ENCODE measurements around the gene RIPK3.
"Not testable (repeated sequence)": the region's sequence is repeated elsewhere in the genome, so short reads cannot be mapped to it uniquely, and the experiment has no call there.

Gene RIPK3

GRCh38 chr14:24376448-24377070 is 36.8 kb upstream of the RIPK3 start:
- H3K4me1 Mint-ChIP-seq = no peaks in the 10 kb centered on the region
- H3K4me3 Mint-ChIP-seq = no peak overlapping the region
- H3K36me3 Mint-ChIP-seq = no peaks in the 10 kb centered on the region
- DNase-seq (ENCODE audit: low spot score in 2 of 2) (no peak), ATAC-seq (no peak)
- no peak overlapping the region for H3K27ac Mint-ChIP-seq
- H3K9me3 Mint-ChIP-seq = no peaks in the 10 kb centered on the region

DNA sequence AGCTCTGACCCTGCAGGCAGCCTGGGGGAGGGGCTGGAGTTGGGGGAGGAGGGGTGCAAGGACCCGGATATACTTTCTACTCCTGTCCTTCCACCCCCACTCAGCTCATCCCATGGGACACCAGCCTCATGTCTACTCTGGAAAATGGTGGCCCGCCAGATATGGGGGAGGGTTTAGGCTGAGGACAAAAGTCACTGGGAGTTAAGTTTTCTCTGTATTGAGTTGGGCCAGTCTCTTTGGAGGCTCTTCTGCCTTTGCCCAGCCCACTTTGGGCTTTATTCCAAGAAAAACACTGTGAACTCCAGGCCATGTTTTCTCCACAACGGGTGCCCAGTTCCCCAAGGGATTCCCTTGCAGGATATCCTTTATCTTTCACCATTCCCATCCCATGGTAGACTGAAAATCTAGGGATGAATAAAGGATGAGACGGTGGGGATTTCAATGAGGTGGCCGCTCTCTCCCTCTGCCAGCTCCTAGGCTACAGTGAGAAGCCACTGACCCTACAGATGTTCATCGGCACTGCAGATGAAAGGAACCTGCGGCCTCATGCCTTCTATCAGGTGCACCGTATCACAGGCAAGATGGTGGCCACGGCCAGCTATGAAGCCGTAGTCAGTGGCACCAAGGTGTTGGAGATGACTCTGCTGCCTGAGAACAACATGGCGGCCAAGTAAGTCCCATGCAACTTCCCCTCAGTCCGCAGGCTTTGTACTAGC is 33.1 kb upstream of the RIPK3 start:
- ATAC-seq = no peak

DNA sequence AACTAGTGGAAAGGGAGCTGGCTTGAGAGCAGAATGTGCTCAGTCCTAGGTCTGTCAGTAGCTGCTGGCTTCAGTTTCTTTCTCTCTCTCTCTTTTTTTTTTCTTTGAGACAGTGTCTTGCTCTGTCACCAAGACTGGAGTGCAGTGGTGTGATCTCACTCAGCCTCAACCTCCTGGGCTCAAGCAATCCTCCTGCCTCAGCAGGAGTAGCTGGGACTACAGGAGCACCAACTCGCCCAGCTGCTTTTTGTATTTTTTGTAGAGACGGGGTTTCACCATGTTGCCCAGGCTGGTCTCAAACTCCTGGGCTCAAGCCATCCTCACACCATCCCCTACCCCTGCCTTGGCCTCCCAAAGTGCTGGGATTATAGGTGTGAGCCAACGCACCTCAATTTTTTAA is 31.8 kb upstream of the RIPK3 start:
- not testable (repeated sequence) for H3K27ac Mint-ChIP-seq, H3K9me3 Mint-ChIP-seq, H3K4me3 Mint-ChIP-seq

More for the DNA sequence above, 33.1 kb upstream of the RIPK3 start:
- H3K9me3 Mint-ChIP-seq = no peaks in the 10 kb centered on the region
- peaks cover 6% of the 10 kb centered on the region for H3K4me1 Mint-ChIP-seq
- H3K4me3 Mint-ChIP-seq = no peak overlapping the region
- no peaks in the 10 kb centered on the region for H3K36me3 Mint-ChIP-seq
- no peak overlapping the region for H3K27ac Mint-ChIP-seq
- DNase-seq (ENCODE audit: low spot score in 2 of 2) = no peak

GRCh38 chr14:24370748-24371147 is 31.0 kb upstream of the RIPK3 start:
- Mint-ChIP-seq H3K27ac (no peak overlapping the region), H3K9me3 (no peaks in the 10 kb centered on the region)
- no peak for ATAC-seq

More for the DNA sequence above, 31.8 kb upstream of the RIPK3 start:
- H3K4me1 Mint-ChIP-seq = peaks cover 19% of the 10 kb centered on the region
- ATAC-seq; H3K36me3 Mint-ChIP-seq; DNase-seq (ENCODE audit: low spot score in 2 of 2): not testable (repeated sequence)

DNA sequence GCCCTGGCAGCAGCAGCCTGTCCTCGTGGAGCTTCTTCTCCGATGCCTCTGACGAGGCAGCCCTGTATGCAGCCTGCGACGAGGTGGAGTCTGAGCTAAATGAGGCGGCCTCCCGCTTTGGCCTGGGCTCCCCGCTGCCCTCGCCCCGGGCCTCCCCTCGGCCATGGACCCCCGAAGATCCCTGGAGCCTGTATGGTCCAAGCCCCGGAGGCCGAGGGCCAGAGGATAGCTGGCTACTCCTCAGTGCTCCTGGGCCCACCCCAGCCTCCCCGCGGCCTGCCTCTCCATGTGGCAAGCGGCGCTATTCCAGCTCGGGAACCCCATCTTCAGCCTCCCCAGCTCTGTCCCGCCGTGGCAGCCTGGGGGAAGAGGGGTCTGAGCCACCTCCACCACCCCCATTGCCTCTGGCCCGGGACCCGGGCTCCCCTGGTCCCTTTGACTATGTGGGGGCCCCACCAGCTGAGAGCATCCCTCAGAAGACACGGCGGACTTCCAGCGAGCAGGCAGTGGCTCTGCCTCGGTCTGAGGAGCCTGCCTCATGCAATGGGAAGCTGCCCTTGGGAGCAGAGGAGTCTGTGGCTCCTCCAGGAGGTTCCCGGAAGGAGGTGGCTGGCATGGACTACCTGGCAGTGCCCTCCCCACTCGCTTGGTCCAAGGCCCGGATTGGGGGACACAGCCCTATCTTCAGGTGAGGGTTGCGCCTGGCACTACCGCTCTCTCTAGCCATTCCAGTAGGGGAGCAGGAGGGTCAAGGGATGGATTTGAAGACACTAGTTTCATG is 30.3 kb upstream of the RIPK3 start:
- DNase-seq (ENCODE audit: low spot score in 2 of 2) = no peak
- Mint-ChIP-seq H3K4me1 (peaks cover 29% of the 10 kb centered on the region), H3K36me3 (no peaks in the 10 kb centered on the region), H3K27ac (no peak overlapping the region), H3K9me3 (no peaks in the 10 kb centered on the region), H3K4me3 (no peak overlapping the region)
- no peak for ATAC-seq

More at GRCh38 chr14:24370748-24371147, 31.0 kb upstream of the RIPK3 start:
- Mint-ChIP-seq H3K36me3 (no peaks in the 10 kb centered on the region), H3K4me1 (peaks cover 25% of the 10 kb centered on the region), H3K4me3 (no peak overlapping the region)
- DNase-seq (ENCODE audit: low spot score in 2 of 2) = no peak

GRCh38 chr14:24369463-24369862 is 29.7 kb upstream of the RIPK3 start:
- H3K36me3 Mint-ChIP-seq = no peaks in the 10 kb centered on the region
- H3K27ac Mint-ChIP-seq = peak overlapping the region; percentile 72
- H3K9me3 Mint-ChIP-seq = no peaks in the 10 kb centered on the region
- no peak for ATAC-seq
- DNase-seq (ENCODE audit: low spot score in 2 of 2) = no peak
- peak overlapping the region; percentile 67 for H3K4me3 Mint-ChIP-seq
- H3K4me1 Mint-ChIP-seq = peaks cover 29% of the 10 kb centered on the region

DNA sequence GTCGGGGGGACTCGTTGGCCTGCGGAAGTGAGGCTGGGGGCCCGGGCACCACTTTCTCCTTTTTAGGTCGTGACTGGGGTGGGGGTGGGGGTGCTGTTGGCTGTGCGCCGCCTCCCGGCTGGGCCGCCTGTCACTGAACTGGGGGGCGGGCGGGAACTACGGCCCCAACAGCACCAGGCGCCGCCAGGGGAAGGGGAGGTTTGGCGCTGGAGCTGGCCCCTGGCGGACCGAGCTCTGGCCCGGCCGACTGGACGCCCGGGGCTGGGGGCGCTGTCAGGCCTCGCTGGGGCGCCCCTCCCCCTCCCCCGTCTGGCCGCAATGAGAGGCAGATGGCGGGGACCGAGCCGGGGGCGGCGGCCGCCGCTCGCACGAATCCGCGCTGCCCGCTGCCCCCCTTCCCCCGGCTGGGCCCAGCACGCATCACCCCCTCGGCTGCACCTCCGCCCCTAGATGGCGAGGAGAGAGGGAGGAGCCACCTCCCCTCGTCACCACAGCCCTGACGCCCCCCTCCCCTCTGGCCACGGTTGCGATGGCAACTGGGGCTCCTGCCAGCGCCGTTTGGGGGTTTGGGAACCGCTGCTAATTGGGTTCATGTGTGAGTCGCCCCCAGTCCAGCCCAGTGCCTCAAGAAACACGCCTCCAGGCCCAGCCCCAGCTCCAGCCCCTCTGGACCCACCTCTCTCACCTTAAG is 28.9 kb upstream of the RIPK3 start:
- peak overlapping the region; percentile 72 for H3K27ac Mint-ChIP-seq
- peaks cover 29% of the 10 kb centered on the region for H3K4me1 Mint-ChIP-seq
- H3K36me3 Mint-ChIP-seq = no peaks in the 10 kb centered on the region
- no peaks in the 10 kb centered on the region for H3K9me3 Mint-ChIP-seq
- DNase-seq (ENCODE audit: low spot score in 2 of 2) (no peak), ATAC-seq (peak; percentile 33)
- H3K4me3 Mint-ChIP-seq = peak overlapping the region; percentile 67

- Mint-ChIP-seq H3K9me3 (no peaks in the 10 kb centered on the region), H3K36me3 (no peaks in the 10 kb centered on the region), H3K4me3 (peak overlapping the region; percentile 67), H3K4me1 (peaks cover 29% of the 10 kb centered on the region), H3K27ac (no peak overlapping the region)
- DNase-seq (ENCODE audit: low spot score in 2 of 2) (no peak), ATAC-seq (no peak)
Measured at GRCh38 chr14:24368212-24368561, 28.4 kb upstream of the RIPK3 start.

DNA sequence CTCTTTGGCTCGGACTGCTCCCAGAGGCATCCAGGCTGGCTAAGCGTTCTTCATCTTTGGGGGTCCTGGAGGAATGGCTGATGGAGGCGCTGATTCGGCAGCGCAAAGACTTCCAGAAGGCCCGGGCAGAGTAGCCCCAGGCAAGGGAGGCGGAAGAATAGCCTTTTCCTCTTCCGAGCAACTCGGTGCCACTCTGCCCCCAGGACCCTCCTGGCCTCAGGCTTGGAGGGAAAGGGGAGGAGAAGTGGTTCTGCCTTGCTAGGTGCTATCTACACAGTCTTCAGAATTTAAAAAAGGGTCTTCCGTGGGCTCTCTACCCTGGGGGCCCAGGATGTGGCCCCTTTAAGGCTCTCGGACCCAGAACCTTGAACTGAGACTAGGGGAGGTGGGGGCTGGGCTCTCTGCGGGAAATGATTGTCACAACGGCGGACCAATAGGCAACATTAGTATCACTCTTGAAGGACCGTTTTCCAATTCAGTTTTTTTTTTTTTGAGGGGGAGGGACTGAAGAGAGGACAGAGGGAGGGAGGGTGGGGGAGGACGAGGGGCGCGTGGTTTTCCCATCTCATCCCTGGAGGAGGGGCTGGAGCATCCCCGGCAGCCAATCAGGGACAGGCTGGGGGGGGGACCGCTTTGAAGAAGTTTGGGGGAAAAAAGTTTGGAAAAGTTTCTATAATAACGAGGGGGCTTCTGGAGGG is 27.9 kb upstream of the RIPK3 start, which contains the start of gene NFATC4:
NFATC4 (plus strand) TSS at position 671 of the 698 bp plus-strand sequence. CDS start 157 bp downstream, outside the sequence.
- H3K4me1 Mint-ChIP-seq = peaks cover 29% of the 10 kb centered on the region
- DNase-seq (ENCODE audit: low spot score in 2 of 2) = no peak
- peak within 1 kb of the TSS; percentile 67 for H3K4me3 Mint-ChIP-seq
- no peaks in the 10 kb centered on the region for H3K9me3 Mint-ChIP-seq
- peak within 1 kb of the TSS; percentile 72 for H3K27ac Mint-ChIP-seq
- H3K36me3 Mint-ChIP-seq = no peaks in the 10 kb centered on the region
- ATAC-seq = no peak

GRCh38 chr14:24366721-24367513 is 27.1 kb upstream of the RIPK3 start:
- Mint-ChIP-seq H3K27ac (no peak overlapping the region), H3K9me3 (no peaks in the 10 kb centered on the region), H3K36me3 (no peaks in the 10 kb centered on the region), H3K4me3 (peak overlapping the region; percentile 67), H3K4me1 (peaks cover 29% of the 10 kb centered on the region)
- peak; percentile 46 for ATAC-seq
- DNase-seq (ENCODE audit: low spot score in 2 of 2) = peak in 1 of 2 donors; percentile 63

DNA sequence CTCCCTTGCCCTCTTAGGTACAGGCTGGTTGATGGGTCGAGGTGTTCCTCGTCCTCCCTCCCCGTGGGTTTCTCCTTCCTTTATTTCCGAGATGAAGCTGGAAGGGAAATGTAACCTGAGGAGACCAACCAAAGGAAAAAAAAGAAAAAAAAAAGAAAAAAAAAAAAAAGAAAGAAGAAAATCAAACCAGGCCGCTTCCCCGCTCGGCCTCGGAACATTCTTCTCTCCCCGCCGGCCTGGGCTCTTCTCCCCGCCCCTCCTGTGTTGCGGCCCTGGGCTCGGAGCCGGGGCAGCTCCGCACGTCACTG is 26.6 kb upstream of the RIPK3 start:
- Mint-ChIP-seq H3K27ac (peak overlapping the region; percentile 75), H3K9me3 (no peaks in the 10 kb centered on the region), H3K36me3 (no peaks in the 10 kb centered on the region), H3K4me1 (peaks cover 29% of the 10 kb centered on the region), H3K4me3 (peak overlapping the region; percentile 67)
- ATAC-seq (no peak), DNase-seq (ENCODE audit: low spot score in 2 of 2) (no peak)

- H3K4me1 Mint-ChIP-seq = peaks cover 29% of the 10 kb centered on the region
- H3K9me3 Mint-ChIP-seq = no peaks in the 10 kb centered on the region
- H3K4me3 Mint-ChIP-seq = peak overlapping the region; percentile 67
- no peaks in the 10 kb centered on the region for H3K36me3 Mint-ChIP-seq
- peak; percentile 29 to 81 for DNase-seq (ENCODE audit: low spot score in 2 of 2)
- peak overlapping the region; percentile 75 for H3K27ac Mint-ChIP-seq
- ATAC-seq = peak; percentile 79
Measured at GRCh38 chr14:24365600-24366412, 26.0 kb upstream of the RIPK3 start.

GRCh38 chr14:24364841-24365240 is 25.1 kb upstream of the RIPK3 start:
- no peaks in the 10 kb centered on the region for H3K36me3 Mint-ChIP-seq
- H3K27ac Mint-ChIP-seq = no peak overlapping the region
- DNase-seq (ENCODE audit: low spot score in 2 of 2) (no peak), ATAC-seq (no peak)
- H3K4me1 Mint-ChIP-seq = peaks cover 29% of the 10 kb centered on the region
- no peaks in the 10 kb centered on the region for H3K9me3 Mint-ChIP-seq
- no peak overlapping the region for H3K4me3 Mint-ChIP-seq
